Muscle layer of duodenum (tissue), 2 donors: Measurements from ENCODE around the gene BCAS3.
"Not testable (repeated sequence)": the region's sequence is repeated elsewhere in the genome, so short reads cannot be mapped to it uniquely, and the experiment has no call there.

Source experiments
- H3K27ac ChIP-seq: one replicate; pipeline ENCODE4 v1.7.0; 2013; ENCODE audit warnings: mild to moderate bottlenecking, low read length
- H3K27me3 ChIP-seq: one replicate; pipeline ENCODE4 v1.7.0; 2013; ENCODE audit warnings: low read depth, mild to moderate bottlenecking, control low read depth, low read length
- H3K36me3 ChIP-seq, 2 donors: one replicate each; pipeline ENCODE4 v1.7.0; 2013; ENCODE audit warnings: low read length in 2 of 2, control low read depth in 1 of 2, mild to moderate bottlenecking in 1 of 2; ENCODE audit not compliant: insufficient read depth in 2 of 2, control insufficient read depth in 1 of 2
- H3K4me1 ChIP-seq, 2 donors: one replicate each; pipeline ENCODE4 v1.7.0; 2013; ENCODE audit warnings: low read length in 2 of 2, mild to moderate bottlenecking in 2 of 2, control low read depth in 1 of 2, moderate library complexity in 1 of 2; ENCODE audit not compliant: insufficient read depth in 2 of 2, control insufficient read depth in 1 of 2
- H3K4me3 ChIP-seq, 2 donors: one replicate each; pipeline ENCODE4 v1.7.0; 2013; ENCODE audit warnings: low read length in 2 of 2, low read depth in 1 of 2, mild to moderate bottlenecking in 1 of 2
- H3K9me3 ChIP-seq, 2 donors: one replicate each; pipeline ENCODE4 v1.7.0; 2013; ENCODE audit warnings: low read length in 2 of 2, control low read depth in 1 of 2, mild to moderate bottlenecking in 1 of 2; ENCODE audit not compliant: control insufficient read depth in 1 of 2
- donor health status: healthy.

Gene BCAS3

DNA sequence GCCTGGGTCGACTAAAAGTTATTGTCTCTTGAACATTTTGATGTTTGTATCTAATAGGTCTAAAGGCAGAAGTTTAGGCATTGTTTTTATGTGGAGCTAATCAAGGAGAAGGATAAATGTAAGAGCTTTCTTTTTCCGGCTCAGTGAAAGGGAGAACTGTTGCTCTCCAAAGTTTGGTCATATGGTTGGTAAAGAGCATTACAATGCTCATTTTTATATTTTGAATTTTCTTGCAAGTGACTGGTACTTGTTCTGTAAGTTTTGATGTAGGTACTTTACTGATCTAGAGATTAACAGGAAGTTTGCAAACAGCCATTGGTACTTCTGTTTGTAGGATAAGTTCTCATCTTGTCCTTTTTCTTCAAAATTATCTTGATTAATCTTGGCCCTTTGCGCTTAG lies 30.9 kb upstream of the BCAS3 start:
- no peaks in the 10 kb centered on the region for H3K9me3 ChIP-seq
- H3K27ac ChIP-seq, result no peak overlapping the region
- H3K27me3 ChIP-seq, result no peaks in the 10 kb centered on the region
- peaks cover 2 to 29% of the 10 kb centered on the region in 2 donors for H3K36me3 ChIP-seq
- peaks cover 0 to 6% of the 10 kb centered on the region in 2 donors for H3K4me1 ChIP-seq
- H3K4me3 ChIP-seq, result no peak overlapping the region

GRCh38 chr17:60647705-60648104 lies 29.9 kb upstream of the BCAS3 start:
- Histone ChIP-seq H3K27me3 (no peaks in the 10 kb centered on the region), H3K9me3 (no peaks in the 10 kb centered on the region), H3K27ac (no peak overlapping the region), H3K36me3 (peaks cover 2 to 32% of the 10 kb centered on the region in 2 donors), H3K4me3 (no peak overlapping the region), H3K4me1 (peaks cover 0 to 6% of the 10 kb centered on the region in 2 donors)

- H3K4me1 ChIP-seq, result no peaks in the 10 kb centered on the region
- H3K27ac ChIP-seq, result no peak overlapping the region
- no peaks in the 10 kb centered on the region for H3K27me3 ChIP-seq
- peaks cover 7 to 30% of the 10 kb centered on the region in 2 donors for H3K36me3 ChIP-seq
- H3K9me3 ChIP-seq, result no peaks in the 10 kb centered on the region
- H3K4me3 ChIP-seq, result no peak overlapping the region
Observed at GRCh38 chr17:60652454-60653247, 25.0 kb upstream of the BCAS3 start.

DNA sequence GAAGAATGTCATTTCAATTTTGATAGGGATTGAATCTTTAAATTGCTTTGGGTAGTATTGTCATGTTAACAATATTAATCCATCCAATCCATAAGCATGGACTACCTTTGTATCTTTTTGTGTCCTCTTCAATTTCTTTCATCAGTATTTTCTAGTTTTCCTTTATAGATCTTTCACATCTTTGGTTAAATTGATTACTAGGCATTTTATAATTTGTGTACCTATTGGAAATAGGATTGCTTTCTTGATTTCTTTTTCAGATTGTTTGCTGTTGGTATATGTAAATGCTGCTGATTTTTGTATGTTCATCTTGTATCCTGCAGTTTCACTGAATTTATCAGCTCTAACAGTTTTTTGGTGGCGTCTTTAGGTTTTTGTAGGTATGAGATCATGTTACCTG lies 24.1 kb upstream of the BCAS3 start:
- H3K4me3 ChIP-seq, result no peak overlapping the region
- H3K36me3 ChIP-seq, result peaks cover 7 to 32% of the 10 kb centered on the region in 2 donors

DNA sequence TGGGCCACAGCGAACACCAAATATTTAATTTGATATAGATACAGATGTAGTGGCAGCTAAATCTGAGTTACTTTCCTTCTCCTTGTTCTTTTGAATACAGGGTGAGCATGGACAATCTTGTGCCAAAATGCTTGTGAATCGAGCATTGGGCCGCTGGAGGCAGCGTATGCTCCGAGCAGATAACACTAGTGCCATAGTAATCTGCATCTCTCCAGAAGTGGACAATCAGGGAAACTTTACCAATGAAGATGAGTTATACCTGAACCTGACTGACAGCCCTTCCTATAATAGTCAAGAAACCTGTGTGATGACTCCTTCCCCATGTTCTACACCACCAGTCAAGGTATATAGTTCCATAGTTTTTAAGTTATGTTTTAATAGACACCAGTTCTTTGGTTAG lies 21.2 kb upstream of the BCAS3 start:
- no peaks in the 10 kb centered on the region for H3K4me1 ChIP-seq
- H3K9me3 ChIP-seq, result no peaks in the 10 kb centered on the region
- H3K36me3 ChIP-seq, result peaks cover 11 to 12% of the 10 kb centered on the region in 2 donors
- H3K27ac ChIP-seq, result no peak overlapping the region
- H3K4me3 ChIP-seq, result no peak overlapping the region
- H3K27me3 ChIP-seq, result no peaks in the 10 kb centered on the region

More for the DNA sequence above, 24.1 kb upstream of the BCAS3 start:
- H3K9me3 ChIP-seq, result no peaks in the 10 kb centered on the region
- H3K27me3 ChIP-seq, result no peaks in the 10 kb centered on the region
- no peak overlapping the region for H3K27ac ChIP-seq
- no peaks in the 10 kb centered on the region for H3K4me1 ChIP-seq

DNA sequence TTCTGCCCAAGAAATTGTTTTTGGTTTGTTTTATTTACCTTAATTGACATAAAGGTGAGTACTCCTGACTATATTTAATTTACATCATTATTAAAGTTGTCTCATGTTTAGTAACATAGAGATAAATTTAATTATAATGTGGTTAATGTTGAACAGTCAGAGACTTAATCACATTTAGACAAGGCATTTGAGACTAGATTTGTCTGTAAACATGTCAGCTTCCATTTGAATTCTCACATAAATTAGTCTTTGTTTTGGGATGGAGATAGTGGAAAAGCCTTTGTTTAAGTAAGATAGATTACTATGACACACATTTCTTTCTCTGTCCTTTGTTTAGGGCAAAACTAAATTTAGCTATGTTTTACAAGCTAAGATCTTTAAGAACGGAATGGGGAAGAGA lies 18.5 kb upstream of the BCAS3 start:
- H3K27me3 ChIP-seq, result no peaks in the 10 kb centered on the region
- no peak overlapping the region for H3K4me3 ChIP-seq
- no peak overlapping the region for H3K27ac ChIP-seq
- no peaks in the 10 kb centered on the region for H3K9me3 ChIP-seq
- H3K36me3 ChIP-seq, result peaks cover 17 to 21% of the 10 kb centered on the region in 2 donors
- no peaks in the 10 kb centered on the region for H3K4me1 ChIP-seq

- H3K4me1 ChIP-seq, result no peaks in the 10 kb centered on the region
- no peaks in the 10 kb centered on the region for H3K9me3 ChIP-seq
- no peak overlapping the region for H3K4me3 ChIP-seq
- no peaks in the 10 kb centered on the region for H3K27me3 ChIP-seq
- H3K36me3 ChIP-seq, result peaks cover 21 to 25% of the 10 kb centered on the region in 2 donors
- no peak overlapping the region for H3K27ac ChIP-seq
Observed at GRCh38 chr17:60661489-60661888, 16.2 kb upstream of the BCAS3 start.

GRCh38 chr17:60664022-60664421 lies 13.6 kb upstream of the BCAS3 start:
- Histone ChIP-seq H3K4me3 (no peak overlapping the region), H3K27me3 (no peaks in the 10 kb centered on the region), H3K36me3 (peaks cover 15 to 19% of the 10 kb centered on the region in 2 donors), H3K27ac (no peak overlapping the region), H3K4me1 (no peaks in the 10 kb centered on the region), H3K9me3 (no peaks in the 10 kb centered on the region)

DNA sequence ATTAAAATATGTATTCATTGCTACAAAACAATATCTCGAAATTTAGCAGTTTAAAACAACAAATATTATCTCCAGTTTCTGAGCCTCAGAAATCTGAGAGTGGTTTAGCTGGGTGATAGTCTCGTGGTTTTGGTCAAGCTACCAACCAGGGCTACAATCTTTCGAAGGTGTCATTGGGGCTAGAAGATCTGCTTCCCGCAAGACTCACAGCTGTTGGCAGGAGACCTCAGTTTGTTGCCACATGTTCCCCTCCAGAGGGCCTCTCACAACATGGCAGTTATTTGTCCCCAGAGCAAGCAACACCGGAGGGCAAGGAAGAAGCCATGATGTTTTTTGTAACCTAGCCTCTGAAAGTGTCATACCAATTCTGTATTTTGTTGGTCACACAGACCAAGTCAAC lies 12.0 kb upstream of the BCAS3 start:
- Histone ChIP-seq H3K27ac (no peak overlapping the region), H3K27me3 (no peaks in the 10 kb centered on the region), H3K9me3 (no peaks in the 10 kb centered on the region), H3K4me3 (no peak overlapping the region), H3K36me3 (peaks cover 9 to 19% of the 10 kb centered on the region in 2 donors), H3K4me1 (no peaks in the 10 kb centered on the region)

GRCh38 chr17:60668741-60669140 lies 8.9 kb upstream of the BCAS3 start:
- H3K36me3 ChIP-seq, H3K4me1 ChIP-seq, H3K27ac ChIP-seq, H3K9me3 ChIP-seq, H3K27me3 ChIP-seq, H3K4me3 ChIP-seq: not testable (repeated sequence)

GRCh38 chr17:60671482-60671881 lies 6.2 kb upstream of the BCAS3 start:
- no peak overlapping the region for H3K27ac ChIP-seq
- H3K27me3 ChIP-seq, result no peaks in the 10 kb centered on the region
- no peaks in the 10 kb centered on the region for H3K4me1 ChIP-seq
- H3K9me3 ChIP-seq, result no peaks in the 10 kb centered on the region
- no peaks in the 10 kb centered on the region for H3K36me3 ChIP-seq
- H3K4me3 ChIP-seq, result no peak overlapping the region

DNA sequence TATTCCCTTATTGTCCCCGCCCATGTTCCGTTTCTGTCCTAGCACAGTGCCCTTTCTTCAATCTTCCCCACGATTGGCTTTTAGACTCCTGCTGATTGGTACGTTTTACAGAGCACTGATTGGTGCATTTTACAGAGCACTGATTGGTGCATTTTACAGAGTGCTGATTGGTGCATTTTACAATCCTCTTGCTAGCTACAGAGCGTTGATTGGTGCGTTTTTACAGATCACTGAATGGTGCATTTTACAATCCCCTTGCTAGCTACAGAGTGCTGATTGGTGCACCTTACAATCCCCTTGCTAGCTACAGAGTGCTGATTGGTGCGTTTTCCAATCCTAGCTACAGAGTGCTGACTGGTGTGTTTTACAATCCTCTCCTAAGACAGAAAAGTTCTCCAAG lies 3.0 kb upstream of the BCAS3 start:
- not testable (repeated sequence) for H3K27ac ChIP-seq, H3K27me3 ChIP-seq, H3K9me3 ChIP-seq, H3K36me3 ChIP-seq, H3K4me3 ChIP-seq
- peaks cover 0 to 14% of the 10 kb centered on the region in 2 donors for H3K4me1 ChIP-seq
